HS-27A (cell line): ENCODE results near the gene SETD9.

ENCODE experiments used
- DNase-seq: peaks from one replicate; pipeline ENCODE4 v3.0.0-alpha.2; 2012; ENCODE audit warnings: low read depth, missing footprints

The SETD9 gene

GRCh38 chr5:56938858-56939257, 29.5 kb downstream of the SETD9 start:
- no peak for DNase-seq

DNA sequence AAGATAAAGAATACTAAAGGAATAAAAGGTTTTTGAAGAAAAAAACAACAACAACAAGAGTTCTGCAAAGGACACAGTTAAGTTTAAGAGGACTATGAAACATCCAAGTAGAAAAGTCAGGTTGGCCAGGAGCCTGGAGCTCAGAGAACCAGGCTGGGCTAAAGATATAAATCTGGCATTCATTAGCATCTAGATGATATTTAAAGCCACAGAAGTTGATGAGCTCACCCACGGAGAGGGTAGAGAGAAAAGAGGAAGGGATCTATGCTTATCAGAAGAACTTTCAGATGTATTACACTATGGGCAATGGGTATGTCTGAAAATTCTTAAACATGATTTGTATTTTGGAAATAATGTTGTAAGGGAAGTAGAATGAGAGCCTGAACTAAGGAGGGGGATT, 32.6 kb downstream of the SETD9 start:
- DNase-seq, result no peak

DNA sequence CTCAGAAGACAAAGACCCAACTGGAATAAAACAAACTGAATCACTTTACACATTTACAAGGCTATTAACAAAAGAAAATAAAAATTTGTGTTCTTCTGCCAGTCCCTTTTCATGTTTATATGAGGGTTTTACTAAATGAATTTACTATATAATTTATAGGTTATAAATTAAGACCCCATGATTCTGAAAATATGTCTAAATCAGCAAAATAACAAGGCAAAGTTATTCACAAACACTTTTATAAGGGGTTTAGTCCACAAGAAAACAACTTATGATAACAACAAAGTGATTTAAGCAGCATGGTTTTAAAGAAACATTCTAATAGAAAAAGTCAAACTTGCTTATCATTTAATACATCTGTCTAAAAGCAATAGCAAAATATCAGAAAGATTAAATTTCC, 37.7 kb downstream of the SETD9 start:
- no peak for DNase-seq

GRCh38 chr5:56950626-56951125, 41.3 kb downstream of the SETD9 start:
- no peak for DNase-seq

DNA sequence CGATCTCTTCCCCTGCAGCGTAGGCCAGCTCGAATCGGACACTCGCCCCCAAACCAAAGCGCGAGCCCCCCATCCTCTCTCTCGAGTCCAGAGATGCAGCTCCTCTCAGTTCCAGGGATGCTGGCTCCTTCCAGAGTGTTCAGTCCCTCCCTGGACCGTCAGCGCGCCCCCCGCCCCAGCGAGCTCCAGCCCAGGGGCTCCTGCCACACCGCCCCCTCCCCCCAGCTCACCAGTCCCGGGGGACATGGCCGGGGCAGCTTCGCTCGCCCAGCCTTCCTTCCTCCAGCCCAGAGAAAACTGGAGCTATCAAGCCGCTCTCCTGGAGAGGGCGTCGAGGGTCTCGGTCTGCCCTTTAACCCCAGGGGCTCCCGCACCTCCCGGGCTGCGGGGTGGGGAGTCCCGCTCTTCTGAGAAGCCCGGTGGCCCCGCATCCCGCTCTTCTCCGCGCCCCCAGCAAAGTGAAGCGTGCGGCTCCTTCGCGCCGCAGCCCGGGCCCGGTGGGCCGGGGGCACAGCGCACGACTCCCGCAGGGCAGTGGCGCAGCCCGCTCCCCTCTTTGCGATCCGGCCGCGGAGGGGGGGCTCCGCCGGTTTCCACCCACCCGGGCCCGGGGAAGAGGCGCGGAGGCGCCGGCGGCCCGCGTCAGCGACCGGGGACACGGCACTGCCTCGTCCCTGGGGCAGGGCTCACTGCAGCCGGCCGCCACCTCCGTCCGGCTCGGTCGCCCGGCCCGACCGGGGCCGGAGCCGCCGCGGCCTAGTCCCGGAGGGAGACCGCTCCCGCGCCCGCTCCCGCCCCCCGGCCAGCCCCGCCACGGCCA, 41.9 kb downstream of the SETD9 start:
- DNase-seq, result no peak

DNA sequence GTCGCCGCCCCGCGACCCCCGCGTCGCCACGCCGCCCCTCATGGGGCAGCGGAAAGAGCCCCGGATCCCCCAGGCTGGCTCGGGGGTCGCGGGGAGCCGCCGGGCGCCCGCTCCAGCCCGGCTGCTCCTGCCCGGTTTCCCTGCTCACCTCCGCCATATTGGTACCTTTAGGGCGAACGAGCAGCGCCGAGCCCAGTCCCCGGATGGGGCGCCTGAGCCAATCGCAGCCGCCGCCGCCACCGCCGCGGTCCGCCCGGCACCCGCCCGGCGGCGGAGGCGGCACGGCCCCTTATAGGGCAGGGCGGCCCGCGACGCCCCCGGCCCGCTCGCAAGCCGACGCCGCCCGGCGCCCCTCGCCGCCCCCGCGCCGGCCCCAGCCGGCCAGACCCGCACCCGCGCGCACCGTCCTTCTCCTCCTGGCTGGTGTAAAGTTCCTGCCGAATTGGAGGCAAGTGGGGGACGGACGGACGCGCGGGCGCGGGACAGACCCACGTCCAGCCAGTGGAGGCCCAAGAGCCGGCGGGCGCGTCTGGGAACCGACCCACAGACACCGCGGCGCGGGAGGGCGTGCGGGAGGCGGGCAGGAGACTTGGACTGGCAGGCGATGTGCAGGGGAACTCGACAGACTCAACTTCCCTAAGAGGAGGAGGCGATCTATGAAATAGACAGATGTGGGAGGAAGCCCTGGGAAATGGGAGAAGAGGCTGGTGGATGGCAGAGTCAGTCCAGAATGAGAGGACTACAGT, 42.7 kb downstream of the SETD9 start, which contains the start of gene MIER3:
MIER3 (minus strand) TSS at position 178 of the 746 bp plus-strand sequence; CDS start at position 157, 21 bp downstream.
- DNase-seq, result no peak

- DNase-seq, result no peak
Observed at GRCh38 chr5:56954262-56954661, 44.9 kb downstream of the SETD9 start.

DNA sequence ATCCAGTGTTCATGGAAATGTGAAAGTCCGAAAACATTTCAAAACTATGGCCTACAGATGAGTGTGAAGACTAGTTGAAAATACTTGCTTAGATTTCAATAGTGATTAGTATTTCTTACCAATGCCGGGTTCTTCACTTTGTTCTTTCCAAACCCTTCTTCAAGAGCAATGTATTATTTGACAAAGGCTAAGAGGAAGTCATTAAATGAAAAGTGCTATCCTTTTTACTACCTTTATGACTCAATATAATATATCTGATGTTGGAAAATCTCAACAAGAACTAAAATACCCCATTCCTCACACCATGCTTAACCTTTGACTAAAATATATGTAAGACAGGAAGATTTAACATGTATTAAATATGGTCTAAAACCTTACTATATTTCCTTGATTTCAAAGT, 49.2 kb downstream of the SETD9 start:
- DNase-seq, result no peak

DNA sequence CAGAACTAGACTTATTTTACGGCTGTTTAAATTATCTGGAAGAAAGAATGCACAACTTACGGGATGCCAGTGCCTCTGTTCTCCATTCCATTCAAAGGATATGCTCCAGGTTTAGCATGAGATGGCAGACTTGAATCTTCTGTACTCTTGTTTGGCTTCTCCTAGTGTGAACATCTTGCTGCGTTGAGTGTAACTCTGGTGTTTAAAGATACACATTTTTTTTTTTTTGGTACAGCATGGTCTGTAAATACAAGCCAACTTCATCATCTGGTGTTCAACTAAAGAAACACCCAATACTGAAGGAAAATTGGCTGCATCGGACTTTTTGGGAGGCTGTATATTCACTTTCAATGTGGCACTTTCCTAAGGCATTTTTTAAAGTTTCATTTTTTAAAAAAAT, 49.9 kb downstream of the SETD9 start:
- no peak for DNase-seq

DNA sequence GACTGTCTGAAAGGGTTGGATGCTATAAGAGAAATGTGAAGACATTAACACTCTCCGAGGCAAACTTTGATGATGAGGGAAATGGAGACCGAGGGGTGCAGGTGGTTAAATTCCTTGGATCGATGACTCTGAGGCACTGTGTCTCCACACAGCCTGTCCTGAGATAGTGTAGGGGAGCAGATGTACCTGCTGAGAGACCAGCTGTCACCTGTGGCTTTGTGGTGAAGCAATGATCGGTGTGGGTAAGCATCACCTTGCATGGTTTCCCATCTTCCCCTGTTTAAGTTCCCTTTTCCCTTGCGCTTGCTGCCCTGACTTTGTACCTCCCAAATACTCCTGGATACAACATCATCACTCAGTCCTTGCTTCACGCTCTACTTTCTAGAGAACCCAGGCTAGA, 52.4 kb downstream of the SETD9 start:
- DNase-seq, result no peak

DNA sequence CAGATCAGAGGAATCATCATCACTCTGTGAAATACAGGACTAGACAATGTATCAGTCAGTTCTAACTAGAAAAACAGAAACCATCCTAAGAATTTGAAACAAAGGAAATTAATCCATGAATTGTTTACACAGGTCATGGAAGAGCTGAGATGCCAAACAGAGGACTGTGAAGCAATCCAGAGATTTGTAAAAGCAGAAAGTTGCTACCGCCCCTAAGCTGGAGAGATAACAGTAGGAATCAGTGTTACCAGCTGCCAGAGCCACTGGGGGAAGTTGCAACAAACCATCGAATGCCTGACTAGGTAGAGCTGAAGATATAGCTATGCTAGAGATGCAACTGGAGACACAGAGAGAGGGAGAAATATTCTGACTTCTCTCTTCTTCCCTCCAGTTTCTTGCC, 52.9 kb downstream of the SETD9 start:
- no peak for DNase-seq

DNA sequence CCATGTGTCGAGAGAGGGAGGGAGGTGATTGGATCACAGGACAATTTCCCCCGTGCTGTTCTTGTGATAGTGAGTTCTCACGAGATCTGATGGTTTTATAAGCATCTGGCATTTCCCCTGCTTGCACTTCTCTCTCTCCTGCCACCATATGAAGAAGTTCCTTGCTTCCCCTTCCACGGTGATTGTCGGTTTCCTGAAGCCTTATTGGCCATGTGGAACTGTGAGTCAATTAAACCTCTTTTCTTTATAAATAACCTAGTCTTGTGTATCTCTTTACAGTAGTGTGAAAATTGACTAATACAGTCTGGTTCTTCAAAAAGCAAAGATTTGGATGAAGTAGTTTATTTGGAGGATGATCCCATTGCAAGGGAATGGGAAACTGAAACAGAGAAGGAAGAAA, 53.9 kb downstream of the SETD9 start:
- no peak for DNase-seq

- DNase-seq, result no peak
Observed at GRCh38 chr5:56964173-56964572, 54.8 kb downstream of the SETD9 start.
